HPDE6-E6E7 (cell line): ENCODE measurements around the gene RHBDD2.
"Not testable (repeated sequence)": the region's sequence is repeated elsewhere in the genome, so short reads cannot be mapped to it uniquely, and the experiment has no call there.

Experiments used
- DNase-seq: peaks from one replicate; pipeline ENCODE4 v3.0.0; 2011; ENCODE audit warnings: missing footprints; ENCODE audit errors: extremely low spot score

RHBDD2 gene

DNA sequence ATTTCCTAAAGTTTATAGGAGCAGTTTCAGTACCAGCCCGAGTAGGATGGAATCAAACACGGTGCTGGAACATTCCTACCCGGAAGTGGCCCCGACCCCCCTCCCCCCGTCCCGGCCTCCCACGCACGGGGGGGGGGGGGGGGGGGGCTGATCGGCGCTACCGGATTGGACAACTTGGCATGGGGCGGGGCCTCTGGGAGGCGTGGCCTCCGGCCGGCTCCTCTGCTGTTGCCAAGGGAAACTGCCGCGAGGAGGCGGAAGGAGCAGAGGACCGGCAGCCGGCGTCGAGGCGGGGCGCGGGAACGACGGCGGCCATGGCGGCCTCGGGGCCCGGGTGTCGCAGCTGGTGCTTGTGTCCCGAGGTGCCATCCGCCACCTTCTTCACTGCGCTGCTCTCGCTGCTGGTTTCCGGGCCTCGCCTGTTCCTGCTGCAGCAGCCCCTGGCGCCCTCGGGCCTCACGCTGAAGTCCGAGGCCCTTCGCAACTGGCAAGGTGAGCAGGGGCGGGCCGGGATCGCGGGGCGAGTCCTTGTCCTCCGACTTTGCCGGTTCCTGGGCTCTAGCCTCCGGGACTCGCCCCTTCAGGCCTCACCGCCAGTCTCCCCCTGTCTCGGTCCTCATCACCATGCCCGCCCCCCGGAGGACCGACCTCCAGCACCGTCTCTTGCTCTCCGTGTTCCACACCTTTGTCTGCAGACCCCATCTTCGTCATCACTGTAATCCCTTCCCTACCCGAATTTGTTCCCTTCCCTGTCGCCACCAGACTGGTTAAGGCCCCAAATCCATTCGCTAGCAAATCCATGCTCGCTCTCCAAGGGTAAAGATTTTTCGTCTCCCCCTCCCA lies at the start of gene RHBDD2:
TSS of gene RHBDD2 (plus strand) at position 266 of the 843 bp plus-strand sequence. CDS start at position 315, 49 bp downstream.
- DNase-seq, result peak; percentile 96

DNA sequence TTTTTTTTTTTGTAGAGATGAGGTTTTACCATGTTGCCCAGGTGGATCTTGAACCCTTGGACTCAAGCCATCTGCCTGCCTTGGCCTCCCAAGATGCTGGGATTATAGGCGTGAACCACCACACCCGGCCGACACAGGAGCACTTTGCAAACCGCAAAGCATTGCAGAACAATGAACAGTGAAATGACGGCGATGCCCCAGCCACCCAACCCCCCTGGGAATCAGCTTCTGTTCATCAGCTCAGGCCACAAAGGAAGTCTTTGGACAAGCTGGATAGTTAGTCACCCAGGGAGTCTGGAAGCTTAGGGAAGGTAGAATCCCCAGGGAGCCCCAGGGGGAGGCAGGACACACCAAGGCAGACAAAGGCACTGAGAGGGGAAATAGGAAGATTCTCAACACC lies 49.2 kb upstream of the RHBDD2 start:
- peak; percentile 70 for DNase-seq

DNA sequence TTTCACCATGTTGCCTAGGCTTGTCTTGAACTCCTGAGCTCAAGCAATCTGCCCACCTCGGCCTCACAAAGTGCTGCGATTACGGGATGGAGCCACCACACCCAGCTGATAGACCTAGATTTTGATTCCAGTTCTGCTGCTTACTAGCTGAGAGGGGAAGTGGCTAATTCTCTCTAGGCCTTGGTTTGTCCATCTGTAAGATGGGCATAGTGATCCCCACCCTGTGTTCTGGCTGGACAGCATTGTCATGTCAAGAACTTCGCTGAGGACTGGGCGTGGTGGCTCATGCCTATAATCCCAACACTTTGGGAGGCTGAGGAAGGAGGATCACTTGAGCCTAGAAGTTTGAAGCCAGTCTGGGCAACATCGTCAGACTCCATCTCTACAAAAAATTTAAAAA lies 47.9 kb upstream of the RHBDD2 start:
- no peak for DNase-seq

DNA sequence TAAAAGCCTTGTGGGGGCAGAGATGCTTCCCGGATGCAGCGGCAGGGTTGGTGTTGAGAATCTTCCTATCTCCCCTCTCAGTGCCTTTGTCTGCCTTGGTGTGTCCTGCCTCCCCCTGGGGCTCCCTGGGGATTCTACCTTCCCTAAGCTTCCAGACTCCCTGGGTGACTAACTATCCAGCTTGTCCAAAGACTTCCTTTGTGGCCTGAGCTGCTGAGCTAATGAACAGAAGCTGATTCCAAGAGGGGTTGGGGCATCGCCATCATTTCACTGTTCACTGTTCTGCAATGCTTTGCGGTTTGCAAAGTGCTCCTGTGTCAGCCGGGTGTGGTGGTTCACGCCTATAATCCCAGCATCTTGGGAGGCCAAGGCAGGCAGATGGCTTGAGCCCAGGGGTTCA lies 45.2 kb upstream of the RHBDD2 start:
- DNase-seq, result not testable (repeated sequence)

DNA sequence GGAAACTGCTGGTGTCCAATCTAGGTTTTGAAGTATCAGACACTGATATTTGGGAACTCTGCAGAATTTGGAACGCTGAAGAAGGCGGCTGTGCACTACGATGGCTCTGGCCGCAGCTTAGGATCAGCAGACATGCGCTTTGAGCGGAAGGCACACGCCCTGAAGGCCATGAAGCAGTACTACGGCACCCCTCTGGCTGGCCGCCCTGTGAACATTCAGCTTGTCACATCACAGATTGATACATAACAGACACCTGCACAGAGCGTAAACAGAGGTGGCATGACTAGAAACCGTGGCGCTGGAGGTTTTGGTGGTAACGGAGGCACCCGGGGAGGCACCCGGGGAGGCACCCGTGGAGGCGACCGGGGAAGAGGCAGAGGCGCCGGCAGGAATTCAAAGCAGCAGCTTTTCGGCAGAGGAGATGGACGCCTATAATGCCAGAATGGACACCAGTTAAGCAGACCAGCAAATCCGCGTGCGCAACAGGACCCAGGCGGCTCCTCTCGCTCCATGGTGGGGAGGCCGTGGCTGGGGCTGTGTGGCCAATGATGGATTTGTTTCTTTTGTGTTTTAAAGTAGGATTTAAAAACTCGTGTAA lies 43.0 kb upstream of the RHBDD2 start:
- no peak for DNase-seq

DNA sequence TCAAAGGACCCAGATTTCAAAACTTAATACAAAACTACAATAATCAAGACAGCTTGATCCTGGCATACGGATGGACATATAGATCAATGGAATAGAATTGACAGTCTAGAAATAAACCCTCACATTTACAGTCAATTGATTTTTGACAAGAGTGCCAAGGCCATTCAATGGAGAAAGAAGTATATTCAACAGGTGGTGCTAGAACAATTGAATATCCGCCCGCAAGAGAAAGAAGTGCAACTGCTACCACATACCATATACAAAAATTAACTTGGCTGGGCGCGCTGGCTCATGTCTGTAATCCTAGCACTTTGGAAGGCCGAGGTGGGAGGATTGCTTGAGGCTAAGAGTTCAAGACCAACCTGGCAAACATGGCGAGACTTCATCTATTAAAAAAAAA lies 42.0 kb upstream of the RHBDD2 start:
- DNase-seq, result no peak

DNA sequence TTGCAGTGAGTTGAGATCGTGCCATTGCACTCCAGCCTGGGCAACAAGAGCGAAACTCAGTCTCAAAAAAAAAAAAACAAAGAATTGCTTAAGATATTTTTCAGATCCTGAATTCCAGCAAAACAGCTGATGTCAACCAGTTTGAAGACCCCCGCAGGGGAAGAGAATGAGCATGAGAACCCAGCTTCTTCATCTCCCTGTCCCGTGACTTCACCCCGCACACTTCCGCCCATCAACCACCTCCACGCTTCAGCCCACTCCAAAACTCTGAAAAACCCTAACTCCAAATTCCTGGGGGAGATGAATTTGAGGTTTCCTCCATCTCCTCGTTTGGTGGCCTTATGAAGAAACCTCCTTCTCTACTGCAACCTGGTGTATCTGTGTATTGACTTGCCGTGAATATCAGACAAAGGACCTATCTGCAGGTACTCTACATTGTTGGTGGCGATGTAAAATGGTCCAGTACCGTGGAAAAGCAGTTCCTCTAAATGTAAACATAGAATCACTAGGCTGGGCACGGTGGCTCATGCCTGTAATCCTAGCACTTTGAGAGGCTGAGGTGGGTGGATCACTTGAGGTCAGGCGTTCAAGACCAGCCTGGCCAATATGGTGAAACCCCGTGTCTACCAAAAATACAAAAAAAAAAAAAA lies 40.4 kb upstream of the RHBDD2 start:
- not testable (repeated sequence) for DNase-seq

DNA sequence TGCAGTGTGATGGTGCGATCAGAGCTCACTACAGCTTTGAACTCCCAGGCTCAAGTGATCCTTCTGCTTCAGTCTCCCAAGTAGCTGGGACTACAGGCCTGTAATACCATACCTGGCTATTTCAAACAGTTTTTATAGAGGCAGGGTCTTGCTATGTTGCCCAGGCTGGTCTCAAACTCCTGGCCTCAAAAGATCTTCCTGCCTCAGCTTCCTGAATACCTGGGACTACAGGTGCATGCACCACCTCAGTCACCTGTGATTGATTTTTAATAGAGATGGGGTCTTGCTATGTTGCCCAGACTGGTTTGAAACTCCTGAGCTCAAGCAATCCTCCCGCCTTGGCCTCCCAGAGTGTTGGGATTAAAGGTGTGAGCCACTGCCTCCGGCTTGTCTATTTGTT lies 38.8 kb upstream of the RHBDD2 start:
- no peak for DNase-seq

DNA sequence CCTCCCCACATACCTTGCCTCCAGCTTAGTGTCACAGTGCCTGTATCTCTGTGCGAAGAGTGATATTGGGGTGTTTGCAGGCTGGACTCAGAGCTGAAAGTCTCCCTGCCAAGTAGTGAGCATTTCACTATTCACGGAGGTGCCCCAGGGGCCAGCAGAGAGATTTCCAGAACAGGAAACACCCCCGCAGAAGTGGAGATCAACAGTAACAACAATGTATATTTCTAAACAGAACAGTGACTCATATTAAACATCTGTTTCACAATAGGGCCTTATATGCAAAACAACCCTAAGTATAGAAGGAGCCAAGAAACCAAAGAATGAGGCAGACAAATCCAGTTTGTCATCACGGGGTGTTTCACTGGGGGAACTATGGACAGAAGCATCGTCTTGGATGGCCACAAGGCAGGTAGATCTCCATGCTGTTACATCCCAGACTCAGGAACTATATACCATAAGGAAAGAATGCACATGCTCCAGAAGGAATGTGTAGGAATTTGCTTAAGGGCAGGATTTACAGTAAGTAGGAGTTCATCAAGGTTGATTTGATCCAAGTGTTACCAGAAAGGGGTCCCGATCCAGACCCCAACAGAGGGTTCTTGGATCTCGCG lies 35.9 kb upstream of the RHBDD2 start:
- DNase-seq, result peak; percentile 75

DNA sequence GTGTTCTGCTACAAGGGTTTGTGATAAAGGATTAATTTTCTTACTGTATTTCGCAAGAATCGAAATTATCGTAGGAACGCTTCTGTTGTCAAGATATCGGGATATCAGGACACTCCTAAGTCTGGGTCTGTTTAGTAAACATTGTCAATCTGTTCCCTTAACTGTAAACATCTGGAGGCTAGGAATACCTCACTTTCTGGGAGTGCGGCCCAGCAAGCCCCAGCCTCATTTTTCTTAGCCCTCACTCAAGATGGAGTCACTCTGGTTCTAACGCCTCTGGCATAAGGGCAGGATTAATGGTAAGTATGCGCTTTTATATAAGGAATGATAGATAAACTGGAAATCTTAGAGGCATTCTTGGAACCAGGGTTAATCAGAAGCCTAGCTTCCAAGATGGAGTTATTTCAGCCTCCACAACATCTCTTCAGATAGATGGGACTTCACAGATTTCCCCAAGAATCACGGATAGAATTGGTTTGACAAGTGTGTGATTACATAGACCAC lies 35.2 kb upstream of the RHBDD2 start:
- no peak for DNase-seq

DNA sequence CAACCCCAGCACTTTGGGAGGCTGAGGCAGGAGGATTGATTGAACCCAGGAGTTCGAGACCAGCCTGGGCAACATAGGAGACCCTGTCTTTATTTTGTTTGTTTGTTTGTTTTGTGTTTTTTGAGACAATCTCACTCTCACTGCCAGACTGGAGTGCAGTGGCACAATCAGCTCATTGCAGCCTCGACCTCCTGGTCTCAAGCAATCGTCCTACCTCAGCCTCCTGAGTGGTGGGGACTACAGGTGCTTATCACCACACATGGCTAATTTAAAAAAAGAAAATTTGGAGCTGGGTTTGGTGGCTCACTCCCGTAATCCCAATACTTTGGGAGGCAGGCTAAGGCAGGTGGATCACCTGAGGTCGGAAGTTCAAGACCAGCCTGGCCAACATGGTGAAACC lies 34.7 kb upstream of the RHBDD2 start:
- DNase-seq, result no peak

DNA sequence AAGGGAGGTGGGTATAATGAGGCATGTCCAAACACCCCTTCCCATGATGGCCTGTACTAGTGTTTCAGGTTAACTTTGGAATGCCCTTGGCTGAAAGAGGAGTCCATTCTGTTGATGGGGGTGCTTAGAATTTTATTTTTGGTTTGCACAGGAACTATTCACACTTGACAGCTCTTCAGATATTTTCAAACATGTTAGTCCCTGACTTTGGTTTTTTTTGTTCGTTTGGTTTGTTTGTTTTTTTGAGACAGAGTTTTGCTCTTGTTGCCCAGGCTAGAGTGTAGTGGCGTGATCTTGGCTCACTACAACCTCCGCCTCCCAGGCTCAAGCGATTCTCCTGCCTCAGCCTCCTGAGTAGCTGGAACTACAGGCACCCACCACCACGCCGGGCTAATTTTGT lies 33.7 kb upstream of the RHBDD2 start:
- not testable (repeated sequence) for DNase-seq

DNA sequence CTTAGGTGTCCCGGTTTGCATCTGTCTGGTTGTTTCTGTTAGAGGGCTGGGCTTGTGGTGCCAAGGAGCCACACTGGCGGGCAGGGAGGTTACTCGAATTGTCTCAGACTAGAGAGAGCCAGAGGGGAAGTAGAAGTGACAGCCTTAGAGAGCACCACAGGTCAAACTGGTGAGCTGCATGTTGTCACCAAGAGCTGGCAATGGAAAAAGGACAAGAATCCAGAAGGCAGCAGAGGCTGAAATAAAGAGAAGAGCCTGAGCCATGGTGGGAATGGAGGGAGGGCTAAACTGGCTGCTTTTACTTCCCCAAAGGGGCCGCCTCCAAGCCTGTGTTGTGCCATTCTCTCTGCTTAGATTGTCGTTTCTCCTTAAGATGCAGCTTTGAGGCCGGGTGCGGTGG lies 31.1 kb upstream of the RHBDD2 start:
- no peak for DNase-seq

DNA sequence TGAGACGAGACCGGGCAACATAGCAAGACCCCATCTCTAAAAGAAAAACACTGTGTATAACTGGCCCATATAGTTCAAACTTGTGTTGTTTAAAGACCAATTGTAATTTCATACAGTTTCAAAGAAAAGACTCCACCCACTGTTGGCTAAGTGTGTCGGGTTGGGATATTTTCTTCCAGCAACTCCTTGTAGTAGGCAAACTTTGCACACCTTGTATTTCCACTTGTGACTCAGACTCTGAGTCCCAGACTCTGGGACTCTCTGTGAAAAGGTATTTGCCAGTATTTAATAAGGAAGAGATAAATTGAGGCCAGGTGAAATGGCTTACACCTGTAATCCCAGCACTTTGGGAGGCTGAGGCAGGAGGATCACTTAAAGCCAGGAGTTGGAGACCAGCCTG lies 29.3 kb upstream of the RHBDD2 start:
- no peak for DNase-seq

DNA sequence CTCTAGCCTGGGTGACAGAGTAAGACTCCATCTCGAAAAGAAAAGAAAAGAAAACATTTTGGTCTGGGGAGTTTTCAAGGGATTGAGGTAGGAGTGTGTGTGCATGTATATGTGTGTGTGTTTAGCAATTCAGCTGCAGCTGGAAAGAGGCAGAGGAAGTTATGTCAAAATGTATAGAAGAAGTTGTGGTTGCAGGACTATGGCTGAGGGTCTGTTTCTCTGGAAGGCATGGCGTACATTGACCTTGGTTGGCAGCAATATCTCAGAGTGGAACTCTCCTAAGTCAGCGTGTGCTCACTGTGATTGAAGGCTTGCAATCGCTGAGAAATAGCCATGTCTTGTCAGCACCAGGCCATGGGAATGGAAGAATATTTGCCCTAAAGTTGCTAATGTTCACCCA lies 28.6 kb upstream of the RHBDD2 start:
- DNase-seq, result no peak

DNA sequence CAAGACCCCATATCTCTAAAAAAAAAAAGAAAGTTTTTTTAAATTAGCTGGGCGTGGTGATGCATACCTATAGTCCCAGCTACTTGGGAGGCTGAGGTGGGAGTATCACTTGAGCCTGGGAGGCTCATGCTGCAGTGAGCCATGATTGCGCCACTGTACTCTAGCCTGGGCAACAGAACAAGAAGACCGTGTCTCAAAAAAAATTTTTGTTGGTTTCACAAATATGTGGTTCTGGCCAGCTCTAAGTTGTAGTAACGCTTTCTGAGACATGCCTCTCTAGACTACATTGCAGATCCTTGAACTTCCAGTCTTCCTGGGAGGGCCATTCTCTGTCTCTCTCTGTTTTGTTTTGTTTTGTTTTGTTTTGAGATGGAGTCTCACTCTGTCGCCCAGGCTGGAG lies 24.6 kb upstream of the RHBDD2 start:
- DNase-seq, result no peak

DNA sequence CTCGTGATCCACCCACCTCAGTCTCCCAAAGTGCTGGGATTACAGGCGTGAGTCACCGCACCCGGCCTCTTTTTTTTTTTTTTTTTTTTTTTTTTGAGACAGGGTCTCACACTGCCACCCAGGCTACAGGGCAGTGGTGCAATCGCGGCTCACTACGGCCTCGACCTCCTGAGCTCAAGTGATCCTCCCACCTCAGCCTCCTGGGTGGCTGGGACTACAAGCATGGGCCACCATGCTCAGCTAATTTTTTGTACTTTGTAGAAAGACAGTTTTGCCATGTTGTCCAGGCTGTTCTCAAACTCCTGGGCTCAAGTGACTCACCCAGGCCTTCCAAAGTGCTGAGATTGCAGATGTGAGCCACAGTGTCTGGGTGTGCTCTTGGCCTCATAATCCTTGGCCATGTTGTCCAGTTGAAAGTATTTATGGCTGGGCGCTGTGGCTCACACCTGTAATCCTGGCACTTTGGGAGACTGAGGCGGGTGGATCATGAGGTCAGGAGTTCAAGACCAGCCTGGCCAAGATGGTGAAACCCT lies 24.0 kb upstream of the RHBDD2 start:
- not testable (repeated sequence) for DNase-seq

DNA sequence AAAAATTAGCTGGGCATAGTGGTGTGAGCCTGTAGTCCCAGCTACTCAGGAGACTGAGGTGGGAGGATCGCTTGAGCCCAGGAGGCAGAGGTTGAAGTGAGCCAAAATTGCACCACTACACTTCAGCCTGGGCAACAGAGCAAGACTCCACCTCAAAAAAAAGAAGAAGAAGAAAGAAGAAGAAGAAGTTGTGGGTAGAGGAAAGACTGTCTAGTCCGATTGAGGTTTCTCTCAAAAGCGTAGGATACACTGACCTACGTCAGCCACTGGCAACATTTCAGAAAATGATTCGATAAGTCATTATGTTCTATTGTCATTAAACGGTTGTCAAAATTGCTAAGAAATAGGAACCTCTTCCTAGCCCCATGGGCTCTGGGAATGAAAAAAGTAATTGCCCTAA lies 22.3 kb upstream of the RHBDD2 start:
- DNase-seq, result no peak

DNA sequence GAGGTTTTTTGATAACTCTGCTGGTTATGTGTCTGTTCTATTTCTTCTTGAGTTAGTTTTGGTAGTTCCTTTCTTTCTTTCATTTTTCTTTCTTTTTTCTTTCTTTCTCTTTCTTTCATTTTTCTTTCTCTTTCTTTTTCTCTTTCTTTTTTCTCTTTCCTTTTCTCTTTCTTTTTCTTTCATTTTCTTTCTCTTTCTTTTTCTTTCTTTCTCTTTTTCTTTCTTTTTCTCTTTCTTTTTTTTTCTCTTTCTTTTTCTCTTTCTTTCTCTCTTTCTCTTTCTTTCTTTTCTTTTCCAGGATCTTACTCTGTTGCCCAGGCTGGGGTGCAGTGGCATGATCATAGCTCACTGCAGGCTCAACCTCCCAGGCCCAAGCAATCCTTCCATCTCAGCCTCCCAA lies 20.4 kb upstream of the RHBDD2 start:
- no peak for DNase-seq

DNA sequence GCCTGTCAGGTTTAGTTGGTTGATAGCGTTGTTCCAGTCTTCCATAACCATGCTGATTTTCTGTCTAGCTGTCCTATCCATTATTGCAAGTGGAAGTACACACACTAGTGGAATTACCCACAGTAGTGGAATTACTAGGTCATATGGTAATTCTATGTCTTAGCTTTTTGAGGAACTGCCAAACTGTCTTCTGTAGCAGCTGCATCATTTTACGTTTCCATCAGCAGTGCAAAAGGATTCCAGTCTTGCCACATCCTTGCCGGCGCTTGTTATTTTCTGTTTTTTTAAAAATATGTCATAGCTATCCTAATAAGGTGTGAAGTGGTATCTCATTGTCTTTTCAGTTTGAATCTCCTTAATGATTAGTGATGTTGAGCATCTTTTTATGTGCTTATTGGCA lies 17.2 kb upstream of the RHBDD2 start:
- DNase-seq, result no peak

DNA sequence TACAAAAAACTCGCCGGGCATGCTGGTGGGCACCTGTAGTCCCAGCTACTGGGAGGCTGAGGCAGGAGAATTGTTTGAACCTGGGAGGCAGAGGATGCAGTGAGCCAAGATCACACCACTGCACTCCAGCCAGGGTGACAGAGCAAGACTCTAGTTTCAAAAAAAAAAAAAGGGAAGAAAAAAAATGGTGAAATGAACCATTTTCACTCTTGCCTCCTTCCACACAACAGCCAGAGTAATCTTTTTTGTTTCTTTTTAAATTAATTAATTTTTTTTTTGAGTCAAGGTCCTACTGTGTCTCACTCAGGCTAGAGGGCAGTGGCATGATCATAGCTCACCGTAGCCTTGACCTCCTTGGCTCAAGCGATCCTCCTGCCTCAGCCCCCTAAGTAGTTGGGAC lies 14.6 kb upstream of the RHBDD2 start:
- not testable (repeated sequence) for DNase-seq

DNA sequence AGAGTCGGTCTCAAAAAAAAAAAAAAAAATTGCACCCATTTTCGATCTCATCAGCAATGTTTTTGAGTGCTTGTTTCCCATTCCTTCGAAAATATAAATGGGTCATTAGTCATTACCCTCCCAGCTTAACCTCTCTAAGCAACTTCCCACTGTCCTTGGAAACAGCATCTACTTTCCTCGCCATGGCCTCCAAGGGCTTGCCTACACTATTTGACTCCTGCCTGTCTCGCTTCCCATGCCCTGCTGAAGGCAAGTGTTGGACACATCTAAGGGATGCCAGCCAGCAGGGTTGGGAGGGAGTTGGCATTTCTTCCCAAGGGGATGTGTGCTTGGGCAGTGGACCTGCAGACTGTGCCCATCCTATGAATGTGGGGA lies 12.7 kb upstream of the RHBDD2 start:
- DNase-seq, result no peak
